Prostate gland (tissue), 2 donors: Measurements from ENCODE around the gene PLCB1.

Source experiments
- POLR2AphosphoS5 ChIP-seq: sonication (generic); formaldehyde crosslinking; IDR thresholded peaks from one replicate; pipeline ENCODE4 v1.6.1; 2017; ENCODE audit warnings: antibody characterized with exemption
- TF ChIP-seq, protein P1 (sequence below), 4 experiments: fragments of 200-600 bp in 2 of 4; fragments of 450-650 bp in 2 of 4; sonication (generic) in 2 of 4; IDR thresholded peaks; 1 replicate in 3 of 4; 2 replicates in 1 of 4; pipeline ENCODE4 v1.5.1; 2016 to 2019; ENCODE audit warnings: antibody characterized with exemption in 4 of 4, mild to moderate bottlenecking in 2 of 4, moderate library complexity in 2 of 4

DNA sequence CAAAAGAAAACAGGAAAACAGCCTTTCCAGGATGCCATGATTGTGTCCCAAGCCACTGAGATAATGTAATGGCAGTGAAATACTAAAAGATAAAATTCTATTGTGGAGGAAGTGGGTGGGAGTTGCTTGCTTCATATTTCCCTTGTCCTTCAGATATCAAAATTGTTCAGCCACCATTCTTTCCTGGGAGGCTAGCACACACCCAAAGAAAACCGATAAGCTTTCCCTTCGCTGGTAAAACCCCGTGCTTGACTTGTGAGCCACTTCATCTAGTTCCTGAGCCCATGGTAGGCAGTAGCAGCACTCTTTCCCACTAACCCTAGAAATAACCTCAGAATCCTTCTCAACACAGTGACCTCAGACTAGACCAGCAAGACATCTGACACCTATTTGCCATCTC, 579.4 kb downstream of the PLCB1 start:
- TF ChIP-seq POLR2AphosphoS5: no peak
- TF ChIP-seq, protein P1, sequence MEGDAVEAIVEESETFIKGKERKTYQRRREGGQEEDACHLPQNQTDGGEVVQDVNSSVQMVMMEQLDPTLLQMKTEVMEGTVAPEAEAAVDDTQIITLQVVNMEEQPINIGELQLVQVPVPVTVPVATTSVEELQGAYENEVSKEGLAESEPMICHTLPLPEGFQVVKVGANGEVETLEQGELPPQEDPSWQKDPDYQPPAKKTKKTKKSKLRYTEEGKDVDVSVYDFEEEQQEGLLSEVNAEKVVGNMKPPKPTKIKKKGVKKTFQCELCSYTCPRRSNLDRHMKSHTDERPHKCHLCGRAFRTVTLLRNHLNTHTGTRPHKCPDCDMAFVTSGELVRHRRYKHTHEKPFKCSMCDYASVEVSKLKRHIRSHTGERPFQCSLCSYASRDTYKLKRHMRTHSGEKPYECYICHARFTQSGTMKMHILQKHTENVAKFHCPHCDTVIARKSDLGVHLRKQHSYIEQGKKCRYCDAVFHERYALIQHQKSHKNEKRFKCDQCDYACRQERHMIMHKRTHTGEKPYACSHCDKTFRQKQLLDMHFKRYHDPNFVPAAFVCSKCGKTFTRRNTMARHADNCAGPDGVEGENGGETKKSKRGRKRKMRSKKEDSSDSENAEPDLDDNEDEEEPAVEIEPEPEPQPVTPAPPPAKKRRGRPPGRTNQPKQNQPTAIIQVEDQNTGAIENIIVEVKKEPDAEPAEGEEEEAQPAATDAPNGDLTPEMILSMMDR (IDR thresholded peaks at IDR 0.05): no peak
